Cardiac fibroblast (primary cell): Measurements from ENCODE around the gene INS.

Experiments
- DNase-seq, 2 donors: peaks; one replicate each; pipeline versions ENCODE4 v3.0.0 to v3.0.0-alpha.2; 2010; ENCODE audit warnings: low read depth in 2 of 2
- H3K4me3 ChIP-seq, 2 donors: replicated peaks in 1 of 2; 1 replicate in 1 of 2; 2 replicates in 1 of 2; pipeline ENCODE4 v1.5.1; 2011; ENCODE audit warnings: low read depth in 2 of 2, low read length in 2 of 2, mild to moderate bottlenecking in 2 of 2, moderate library complexity in 1 of 2
- TF ChIP-seq, protein P1 (sequence below): IDR thresholded peaks from one replicate; pipeline ENCODE4 v1.5.1; 2011; ENCODE audit warnings: low read depth, mild to moderate bottlenecking, low read length, inconsistent platforms

INS gene

DNA sequence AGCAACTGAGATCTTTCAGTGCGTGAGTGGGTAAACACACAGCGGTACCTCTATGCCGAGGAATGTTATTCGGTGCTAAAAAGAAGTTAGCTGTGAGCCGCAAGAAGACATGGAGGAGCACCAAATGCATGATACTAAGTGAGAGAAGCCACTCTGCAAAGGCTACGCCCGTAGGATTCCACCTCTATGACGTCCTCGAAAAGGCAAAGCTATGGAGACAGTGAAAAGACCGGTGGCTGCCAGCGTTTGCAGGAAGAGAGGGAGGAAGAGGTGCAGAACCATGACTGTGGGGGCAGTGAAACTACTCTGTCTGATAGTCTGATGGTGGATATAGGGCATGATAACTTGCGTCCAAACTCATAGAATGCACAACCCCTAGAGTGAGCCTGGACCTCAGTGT lies 50.5 kb downstream of the INS start:
- TF ChIP-seq, protein P1, sequence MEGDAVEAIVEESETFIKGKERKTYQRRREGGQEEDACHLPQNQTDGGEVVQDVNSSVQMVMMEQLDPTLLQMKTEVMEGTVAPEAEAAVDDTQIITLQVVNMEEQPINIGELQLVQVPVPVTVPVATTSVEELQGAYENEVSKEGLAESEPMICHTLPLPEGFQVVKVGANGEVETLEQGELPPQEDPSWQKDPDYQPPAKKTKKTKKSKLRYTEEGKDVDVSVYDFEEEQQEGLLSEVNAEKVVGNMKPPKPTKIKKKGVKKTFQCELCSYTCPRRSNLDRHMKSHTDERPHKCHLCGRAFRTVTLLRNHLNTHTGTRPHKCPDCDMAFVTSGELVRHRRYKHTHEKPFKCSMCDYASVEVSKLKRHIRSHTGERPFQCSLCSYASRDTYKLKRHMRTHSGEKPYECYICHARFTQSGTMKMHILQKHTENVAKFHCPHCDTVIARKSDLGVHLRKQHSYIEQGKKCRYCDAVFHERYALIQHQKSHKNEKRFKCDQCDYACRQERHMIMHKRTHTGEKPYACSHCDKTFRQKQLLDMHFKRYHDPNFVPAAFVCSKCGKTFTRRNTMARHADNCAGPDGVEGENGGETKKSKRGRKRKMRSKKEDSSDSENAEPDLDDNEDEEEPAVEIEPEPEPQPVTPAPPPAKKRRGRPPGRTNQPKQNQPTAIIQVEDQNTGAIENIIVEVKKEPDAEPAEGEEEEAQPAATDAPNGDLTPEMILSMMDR, result no peak
- DNase-seq, result no peak
- no peak overlapping the region for H3K4me3 ChIP-seq
